ENCODE results near the gene HEATR1. TPM values are rescaled to one million over a fixed set of nuclear protein-coding genes. Genes with fewer than 3 reads are reported as not detected.
"Not testable (repeated sequence)": the region's sequence is repeated elsewhere in the genome, so short reads cannot be mapped to it uniquely, and the experiment has no call there.

Gene HEATR1
- total RNA-seq, 1 donor from 2014 or later, result 14.2 TPM

DNA sequence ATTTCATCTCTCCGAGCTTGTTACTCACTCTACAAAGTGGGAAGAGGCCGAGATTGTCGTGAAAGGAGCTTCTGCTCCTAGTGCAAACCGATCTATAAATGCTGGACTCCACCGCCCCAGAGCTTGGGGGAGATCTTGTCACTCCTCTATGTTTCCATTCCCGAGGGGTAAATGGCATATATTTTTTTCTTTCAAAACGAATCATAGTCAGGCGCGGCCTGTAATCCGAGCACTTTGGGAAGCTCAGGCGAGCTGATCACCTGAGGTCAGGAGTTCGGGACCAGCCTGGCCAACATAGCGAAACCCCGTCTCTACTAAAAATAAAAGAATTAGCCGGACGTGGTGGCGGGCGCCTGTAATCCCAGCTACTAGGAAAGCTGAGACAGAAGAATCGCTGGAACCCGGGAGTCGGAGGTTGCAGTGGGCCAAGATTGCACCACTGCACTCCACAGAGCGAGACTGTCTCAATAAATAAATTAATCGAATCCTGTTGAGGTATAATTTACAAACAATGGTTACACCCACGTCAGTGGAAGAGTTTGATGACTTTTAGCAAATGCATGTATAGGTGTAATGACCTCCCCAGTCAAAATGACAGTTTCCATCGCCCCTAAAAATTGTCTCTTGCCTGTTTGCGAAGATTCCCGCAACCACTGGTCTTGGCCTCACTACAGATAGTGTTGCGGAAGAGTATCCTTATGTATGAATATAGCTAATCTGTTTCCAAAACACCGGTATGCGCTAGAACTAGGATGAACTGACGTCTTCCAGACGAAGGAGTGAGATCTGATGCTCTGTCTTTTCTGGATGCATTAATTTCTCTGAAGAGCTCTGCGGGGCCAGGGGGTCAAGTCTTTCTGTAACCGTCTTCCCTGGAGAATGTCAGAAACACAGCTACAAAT lies 840 bp upstream of the HEATR1 start:
- intact Hi-C loops (cut with DNase I), result loop anchor here (1.0 to 10.0 kb wide), 6 partner anchors 67 to 780 kb away; partner anchors contain the start of genes ACTN2, ERO1B and MTR
- H3K27me3 ChIP-seq, result no peaks in the 10 kb centered on the region

DNA sequence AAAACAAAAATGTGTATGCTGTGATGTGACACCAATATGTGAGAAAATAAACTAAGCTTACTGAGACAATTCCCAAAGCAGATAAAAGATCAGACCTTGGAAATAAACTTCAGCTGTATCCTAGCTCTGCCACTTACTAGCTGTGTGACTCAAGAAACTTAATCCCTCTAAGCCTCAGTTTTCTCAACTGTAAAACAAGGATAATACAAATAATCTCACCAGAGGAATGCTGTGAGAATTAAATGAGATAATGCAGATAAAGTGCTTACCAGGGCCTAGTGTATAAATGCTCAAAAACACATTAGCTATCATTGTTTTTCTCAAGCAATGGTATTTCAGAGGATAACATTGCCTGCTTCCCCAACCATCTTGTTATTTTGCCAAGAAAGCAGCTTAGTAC lies 2.1 kb downstream of the HEATR1 start:
- TF ChIP-seq, protein P1, sequence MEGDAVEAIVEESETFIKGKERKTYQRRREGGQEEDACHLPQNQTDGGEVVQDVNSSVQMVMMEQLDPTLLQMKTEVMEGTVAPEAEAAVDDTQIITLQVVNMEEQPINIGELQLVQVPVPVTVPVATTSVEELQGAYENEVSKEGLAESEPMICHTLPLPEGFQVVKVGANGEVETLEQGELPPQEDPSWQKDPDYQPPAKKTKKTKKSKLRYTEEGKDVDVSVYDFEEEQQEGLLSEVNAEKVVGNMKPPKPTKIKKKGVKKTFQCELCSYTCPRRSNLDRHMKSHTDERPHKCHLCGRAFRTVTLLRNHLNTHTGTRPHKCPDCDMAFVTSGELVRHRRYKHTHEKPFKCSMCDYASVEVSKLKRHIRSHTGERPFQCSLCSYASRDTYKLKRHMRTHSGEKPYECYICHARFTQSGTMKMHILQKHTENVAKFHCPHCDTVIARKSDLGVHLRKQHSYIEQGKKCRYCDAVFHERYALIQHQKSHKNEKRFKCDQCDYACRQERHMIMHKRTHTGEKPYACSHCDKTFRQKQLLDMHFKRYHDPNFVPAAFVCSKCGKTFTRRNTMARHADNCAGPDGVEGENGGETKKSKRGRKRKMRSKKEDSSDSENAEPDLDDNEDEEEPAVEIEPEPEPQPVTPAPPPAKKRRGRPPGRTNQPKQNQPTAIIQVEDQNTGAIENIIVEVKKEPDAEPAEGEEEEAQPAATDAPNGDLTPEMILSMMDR (IDR thresholded peaks at IDR 0.05), result no peak
- H3K9me3 ChIP-seq, result no peaks in the 10 kb centered on the region
- H3K27me3 ChIP-seq, result no peaks in the 10 kb centered on the region
- DNase-seq (ENCODE audit: low spot score in 2 of 2), result no peak
- H3K4me1 ChIP-seq, result peaks cover 3 to 8% of the 10 kb centered on the region in 2 donors
- no peak overlapping the region for H3K27ac ChIP-seq
- H3K4me3 ChIP-seq, result no peak overlapping the region
- intact Hi-C loops (cut with DNase I), result loop anchor here (5.0 to 10.0 kb wide), 2 partner anchors 320 to 783 kb away; partner anchors contain the start of gene ERO1B
- H3K36me3 ChIP-seq, result peaks cover 10 to 23% of the 10 kb centered on the region in 2 donors

More for the DNA sequence above, 840 bp upstream of the HEATR1 start:
- H3K4me3 ChIP-seq, result peak overlapping the region; percentile 73 to 79
- no peak for DNase-seq (ENCODE audit: low spot score in 2 of 2)
- H3K27ac ChIP-seq, result peak overlapping the region; percentile 83
- TF ChIP-seq, protein P1 (IDR thresholded peaks at IDR 0.05), result no peak
- no peaks in the 10 kb centered on the region for H3K9me3 ChIP-seq
- peaks cover 3 to 8% of the 10 kb centered on the region in 2 donors for H3K4me1 ChIP-seq
- peaks cover 0 to 7% of the 10 kb centered on the region in 2 donors for H3K36me3 ChIP-seq

DNA sequence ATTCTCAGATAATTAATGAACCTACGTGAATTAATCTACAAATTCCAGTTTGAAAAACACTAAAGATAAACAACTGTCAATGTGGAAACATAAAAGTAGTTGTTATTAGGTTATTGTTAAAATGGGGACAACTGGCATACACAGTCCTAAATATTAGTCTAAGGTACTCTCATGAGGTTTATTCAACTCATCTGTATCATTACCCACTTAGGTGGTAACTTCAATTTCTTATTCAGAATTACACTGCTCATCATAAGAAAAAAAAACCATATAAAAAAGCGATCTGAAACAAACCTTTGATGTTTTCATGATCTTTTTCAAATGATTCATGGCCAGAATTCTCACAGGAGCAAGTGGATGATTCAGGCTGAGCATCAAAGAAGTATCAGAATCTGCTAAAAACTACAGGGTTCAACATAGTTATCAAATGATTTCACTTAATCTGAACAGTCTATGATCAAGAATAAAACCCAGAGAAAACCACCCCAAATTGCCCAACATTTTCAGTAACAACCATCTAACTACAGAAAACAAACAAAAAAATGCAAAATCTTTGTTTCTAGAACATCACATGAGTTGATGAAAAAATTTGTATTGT lies 13.7 kb downstream of the HEATR1 start:
- DNase-seq (ENCODE audit: low spot score in 2 of 2), result no peak
- intact Hi-C loops (cut with DNase I), result no loop called here
- H3K36me3 ChIP-seq, result peaks cover 28 to 81% of the 10 kb centered on the region in 2 donors

DNA sequence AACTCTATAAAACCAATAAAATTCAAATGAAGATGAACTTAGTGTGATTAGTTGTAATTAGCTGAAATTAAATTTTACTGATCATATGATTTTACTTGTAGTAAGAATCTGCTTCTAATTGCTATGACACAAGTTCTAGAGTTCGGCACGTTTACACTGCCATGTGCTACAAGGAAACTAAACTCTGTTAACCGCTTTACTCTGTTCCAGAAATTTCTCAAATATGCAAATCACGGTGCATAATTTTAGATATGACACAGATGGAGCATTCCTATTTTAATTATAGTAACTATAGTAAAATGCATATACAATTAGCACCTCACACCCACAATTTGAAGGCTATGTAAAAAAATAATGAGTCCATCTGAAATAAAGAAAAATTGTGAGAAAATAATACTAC lies 14.8 kb downstream of the HEATR1 start:
- intact Hi-C loops (cut with DNase I), result no loop called here
- Histone ChIP-seq H3K27ac (no peak overlapping the region), H3K36me3 (peaks cover 28 to 82% of the 10 kb centered on the region in 2 donors), H3K4me1 (no peaks in the 10 kb centered on the region), H3K9me3 (no peaks in the 10 kb centered on the region), H3K4me3 (no peak overlapping the region), H3K27me3 (no peaks in the 10 kb centered on the region)
- DNase-seq (ENCODE audit: low spot score in 2 of 2), result no peak
- TF ChIP-seq, protein P1 (IDR thresholded peaks at IDR 0.05), result no peak

More for the DNA sequence above, 13.7 kb downstream of the HEATR1 start:
- H3K4me1 ChIP-seq, result no peaks in the 10 kb centered on the region
- TF ChIP-seq, protein P1 (IDR thresholded peaks at IDR 0.05), result no peak
- no peak overlapping the region for H3K4me3 ChIP-seq
- no peaks in the 10 kb centered on the region for H3K27me3 ChIP-seq
- H3K9me3 ChIP-seq, result no peaks in the 10 kb centered on the region
- H3K27ac ChIP-seq, result no peak overlapping the region

DNA sequence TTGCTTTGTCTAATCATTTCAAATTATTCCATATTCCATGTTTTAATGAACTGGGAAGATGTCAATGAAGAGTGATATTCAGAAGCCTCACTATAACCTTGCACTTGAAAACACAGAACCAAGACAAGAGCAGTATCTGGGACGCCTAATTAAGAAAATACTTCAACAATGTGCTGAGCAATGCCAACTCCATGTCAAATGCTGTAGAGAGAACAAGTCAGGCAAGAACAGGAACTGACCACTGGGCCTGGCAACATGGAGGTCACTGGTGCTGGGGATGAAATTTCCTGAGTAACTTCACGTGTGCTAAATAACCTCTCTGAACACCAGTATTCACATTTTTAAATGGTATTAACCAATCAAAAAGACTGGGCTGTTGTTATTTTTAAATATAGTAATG lies 22.8 kb downstream of the HEATR1 start:
- Histone ChIP-seq H3K36me3 (peaks cover 38 to 83% of the 10 kb centered on the region in 2 donors), H3K27ac (no peak overlapping the region), H3K9me3 (no peaks in the 10 kb centered on the region), H3K4me1 (no peaks in the 10 kb centered on the region), H3K4me3 (no peak overlapping the region), H3K27me3 (no peaks in the 10 kb centered on the region)
- TF ChIP-seq, protein P1 (IDR thresholded peaks at IDR 0.05), result no peak
- intact Hi-C loops (cut with DNase I), result no loop called here
- no peak for DNase-seq (ENCODE audit: low spot score in 2 of 2)

DNA sequence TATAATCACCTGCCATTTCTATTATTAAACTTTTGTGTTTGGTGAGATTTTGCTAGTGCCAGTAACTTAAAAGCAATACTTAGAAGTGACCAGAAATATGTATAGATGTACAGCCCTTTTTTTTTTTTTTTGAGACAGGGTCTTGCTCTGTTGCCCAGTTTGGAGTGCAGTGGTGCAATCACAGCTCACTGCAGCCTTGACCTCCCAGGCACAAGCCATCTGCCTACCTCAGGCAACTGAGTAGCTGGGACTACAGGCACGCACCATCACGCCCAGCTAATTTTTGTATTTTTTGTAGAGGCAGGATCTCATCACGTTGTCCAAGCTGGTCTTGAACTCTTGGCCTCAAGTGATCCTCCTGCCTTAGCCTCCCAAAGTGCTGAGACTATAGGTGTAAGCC lies 23.9 kb downstream of the HEATR1 start:
- DNase-seq (ENCODE audit: low spot score in 2 of 2); H3K4me1 ChIP-seq; H3K27ac ChIP-seq; H3K4me3 ChIP-seq; intact Hi-C loops (cut with DNase I); H3K9me3 ChIP-seq; H3K27me3 ChIP-seq: not testable (repeated sequence)
- H3K36me3 ChIP-seq, result peaks cover 46 to 80% of the 10 kb centered on the region in 2 donors
